ENCODE data around the gene KRTAP12-1. TPM values are rescaled to one million over a fixed set of nuclear protein-coding genes. Genes with fewer than 3 reads are reported as not detected.

The KRTAP12-1 gene
- total RNA-seq, 1 donor from 2014 or later: not detected

- DNase-seq (ENCODE audit: low read depth): no peak
- TF ChIP-seq CTCF (IDR thresholded peaks at IDR 0.05; ENCODE audit: insufficient read depth, low read length, poor library complexity, severe bottlenecking): no peak
- Histone ChIP-seq H3K36me3 (ENCODE audit: control insufficient read depth, insufficient read depth, low read length) (no peaks in the 10 kb centered on the region), H3K27me3 (ENCODE audit: control insufficient read depth, insufficient read depth, low read length) (peaks cover 29% of the 10 kb centered on the region), H3K4me3 (ENCODE audit: low read depth, low read length) (no peak overlapping the region)
These were observed 41.5 kb upstream of the KRTAP12-1 start for GRCh38 chr21:44723177-44724131.

- Histone ChIP-seq H3K27me3 (ENCODE audit: control insufficient read depth, insufficient read depth, low read length) (peaks cover 34% of the 10 kb centered on the region), H3K36me3 (ENCODE audit: control insufficient read depth, insufficient read depth, low read length) (no peaks in the 10 kb centered on the region), H3K4me3 (ENCODE audit: low read depth, low read length) (no peak overlapping the region)
- no peak for DNase-seq (ENCODE audit: low read depth)
- no peak for TF ChIP-seq CTCF (IDR thresholded peaks at IDR 0.05; ENCODE audit: insufficient read depth, low read length, poor library complexity, severe bottlenecking)
These were observed 40.8 kb upstream of the KRTAP12-1 start for GRCh38 chr21:44722731-44723130.

GRCh38 chr21:44720170-44720569 lies 38.2 kb upstream of the KRTAP12-1 start:
- TF ChIP-seq CTCF (IDR thresholded peaks at IDR 0.05; ENCODE audit: insufficient read depth, low read length, poor library complexity, severe bottlenecking): no peak
- DNase-seq (ENCODE audit: low read depth): no peak
- H3K4me3 ChIP-seq (ENCODE audit: low read depth, low read length): no peak overlapping the region
- H3K27me3 ChIP-seq (ENCODE audit: control insufficient read depth, insufficient read depth, low read length): peaks cover 31% of the 10 kb centered on the region
- no peaks in the 10 kb centered on the region for H3K36me3 ChIP-seq (ENCODE audit: control insufficient read depth, insufficient read depth, low read length)

- Histone ChIP-seq H3K27me3 (ENCODE audit: control insufficient read depth, insufficient read depth, low read length) (peaks cover 19% of the 10 kb centered on the region), H3K36me3 (ENCODE audit: control insufficient read depth, insufficient read depth, low read length) (no peaks in the 10 kb centered on the region), H3K4me3 (ENCODE audit: low read depth, low read length) (no peak overlapping the region)
- no peak for DNase-seq (ENCODE audit: low read depth)
- TF ChIP-seq CTCF (IDR thresholded peaks at IDR 0.05; ENCODE audit: insufficient read depth, low read length, poor library complexity, severe bottlenecking): no peak
These were observed 36.6 kb upstream of the KRTAP12-1 start for GRCh38 chr21:44718571-44718970.

- Histone ChIP-seq H3K36me3 (ENCODE audit: control insufficient read depth, insufficient read depth, low read length) (no peaks in the 10 kb centered on the region), H3K4me3 (ENCODE audit: low read depth, low read length) (no peak overlapping the region), H3K27me3 (ENCODE audit: control insufficient read depth, insufficient read depth, low read length) (peaks cover 17% of the 10 kb centered on the region)
- no peak for DNase-seq (ENCODE audit: low read depth)
- no peak for TF ChIP-seq CTCF (IDR thresholded peaks at IDR 0.05; ENCODE audit: insufficient read depth, low read length, poor library complexity, severe bottlenecking)
These were observed 36.1 kb upstream of the KRTAP12-1 start for GRCh38 chr21:44718093-44718492.

All from kidney epithelial cell (primary cell).